Thyroid gland (tissue), 4 donors: ENCODE measurements around the gene HMCES. TPM values are rescaled to one million over a fixed set of nuclear protein-coding genes. Genes with fewer than 3 reads are reported as not detected.
"Not testable (repeated sequence)": the region's sequence is repeated elsewhere in the genome, so short reads cannot be mapped to it uniquely, and the experiment has no call there.

Experiments
- DNase-seq, 2 donors: peaks; one replicate each; pipeline ENCODE4 v3.0.0-alpha.2; 2019
- H3K27ac ChIP-seq, 3 donors: fragments of 200-600 bp; sonication (generic); 1 replicate in 2 of 3; 2 replicates in 1 of 3; pipeline ENCODE4 v1.5.1; 2016 to 2019; ENCODE audit warnings: mild to moderate bottlenecking in 1 of 3, moderate library complexity in 1 of 3
- H3K27me3 ChIP-seq: fragments of 200-600 bp; sonication (generic); one replicate; pipeline ENCODE4 v1.5.1; 2019
- H3K36me3 ChIP-seq, 2 donors: fragments of 200-600 bp; sonication (generic); one replicate each; pipeline ENCODE4 v1.5.1; 2016 to 2019
- H3K4me1 ChIP-seq, 2 donors: fragments of 200-600 bp; sonication (generic); one replicate each; pipeline ENCODE4 v1.5.1; 2017 to 2019
- H3K4me3 ChIP-seq, 3 donors: fragments of 200-600 bp; sonication (generic); replicated peaks in 1 of 3; 1 replicate in 2 of 3; 2 replicates in 1 of 3; pipeline ENCODE4 v1.5.1; 2016; ENCODE audit warnings: mild to moderate bottlenecking in 1 of 3
- H3K9me3 ChIP-seq: fragments of 200-600 bp; sonication (generic); one replicate; pipeline ENCODE4 v1.5.1; 2017
- POLR2A ChIP-seq, 2 donors: fragments of 450-650 bp; IDR thresholded peaks; one replicate each; pipeline ENCODE4 v1.6.1; 2017; ENCODE audit warnings: antibody characterized with exemption in 2 of 2, mild to moderate bottlenecking in 2 of 2, moderate library complexity in 1 of 2
- WGBS, 2 donors: methylation state at CpG; one replicate each; pipeline ENCODE4 v1.1.5; 2017; 5-methylcytosine and 5-hydroxymethylcytosine counted together
- intact Hi-C: fragments of 100-400 bp; cut with DNase I; formaldehyde crosslinking; loops from one replicate; pipeline ENCODE4 v1.15.1; 2023
- total RNA-seq, 4 donors: library from RNA; depleted of rRNA; stranded (reverse); fragments of >200 nt; gene quantifications; one replicate each; pipeline ENCODE4 v1.2.3, GENCODE V29; 2016
- TF ChIP-seq, protein P1 (sequence below), 6 experiments: fragments of 200-600 bp in 3 of 6; fragments of 450-650 bp in 3 of 6; sonication (generic) in 3 of 6; IDR thresholded peaks; one replicate each; pipeline ENCODE4 v1.5.1; 2016 to 2019; ENCODE audit warnings: antibody characterized with exemption in 6 of 6, mild to moderate bottlenecking in 2 of 6, inconsistent platforms in 1 of 6, moderate library complexity in 1 of 6

Gene HMCES
- total RNA-seq, 4 donors from 2014 or later, result 23.7 to 30.9 (median 26.0) TPM

DNA sequence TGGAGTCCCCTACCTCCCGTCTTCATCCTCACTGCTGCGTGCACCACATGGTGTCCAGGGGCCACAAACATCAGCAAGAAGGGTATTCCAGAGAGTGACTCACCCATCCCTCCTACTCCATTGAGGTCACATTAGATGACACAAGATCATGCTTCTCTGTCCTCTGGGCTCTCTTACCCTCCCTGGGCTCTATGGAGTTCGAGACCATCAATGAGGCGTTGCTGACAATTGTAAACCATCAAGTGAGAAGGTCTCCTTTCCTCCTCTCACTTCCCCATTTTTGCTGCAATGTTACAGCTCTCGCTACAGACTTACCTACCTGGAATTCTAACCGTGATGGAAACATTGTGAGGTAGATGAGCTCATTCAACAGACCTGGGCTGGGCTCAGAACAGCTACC, 51.7 kb downstream of the HMCES start:
- intact Hi-C loops, result no loop called here
- Histone ChIP-seq H3K27ac (no peak overlapping the region), H3K4me3 (no peak overlapping the region), H3K27me3 (no peaks in the 10 kb centered on the region), H3K36me3 (no peaks in the 10 kb centered on the region), H3K9me3 (no peaks in the 10 kb centered on the region), H3K4me1 (no peaks in the 10 kb centered on the region)
- no peak for TF ChIP-seq POLR2A (IDR thresholded peaks at IDR 0.05)
- TF ChIP-seq, protein P1, sequence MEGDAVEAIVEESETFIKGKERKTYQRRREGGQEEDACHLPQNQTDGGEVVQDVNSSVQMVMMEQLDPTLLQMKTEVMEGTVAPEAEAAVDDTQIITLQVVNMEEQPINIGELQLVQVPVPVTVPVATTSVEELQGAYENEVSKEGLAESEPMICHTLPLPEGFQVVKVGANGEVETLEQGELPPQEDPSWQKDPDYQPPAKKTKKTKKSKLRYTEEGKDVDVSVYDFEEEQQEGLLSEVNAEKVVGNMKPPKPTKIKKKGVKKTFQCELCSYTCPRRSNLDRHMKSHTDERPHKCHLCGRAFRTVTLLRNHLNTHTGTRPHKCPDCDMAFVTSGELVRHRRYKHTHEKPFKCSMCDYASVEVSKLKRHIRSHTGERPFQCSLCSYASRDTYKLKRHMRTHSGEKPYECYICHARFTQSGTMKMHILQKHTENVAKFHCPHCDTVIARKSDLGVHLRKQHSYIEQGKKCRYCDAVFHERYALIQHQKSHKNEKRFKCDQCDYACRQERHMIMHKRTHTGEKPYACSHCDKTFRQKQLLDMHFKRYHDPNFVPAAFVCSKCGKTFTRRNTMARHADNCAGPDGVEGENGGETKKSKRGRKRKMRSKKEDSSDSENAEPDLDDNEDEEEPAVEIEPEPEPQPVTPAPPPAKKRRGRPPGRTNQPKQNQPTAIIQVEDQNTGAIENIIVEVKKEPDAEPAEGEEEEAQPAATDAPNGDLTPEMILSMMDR (IDR thresholded peaks at IDR 0.05), result no peak
- 89 to 90% methylated on average over 6 of the region's 6 CpGs for WGBS, 2 donors
- DNase-seq, result no peak

DNA sequence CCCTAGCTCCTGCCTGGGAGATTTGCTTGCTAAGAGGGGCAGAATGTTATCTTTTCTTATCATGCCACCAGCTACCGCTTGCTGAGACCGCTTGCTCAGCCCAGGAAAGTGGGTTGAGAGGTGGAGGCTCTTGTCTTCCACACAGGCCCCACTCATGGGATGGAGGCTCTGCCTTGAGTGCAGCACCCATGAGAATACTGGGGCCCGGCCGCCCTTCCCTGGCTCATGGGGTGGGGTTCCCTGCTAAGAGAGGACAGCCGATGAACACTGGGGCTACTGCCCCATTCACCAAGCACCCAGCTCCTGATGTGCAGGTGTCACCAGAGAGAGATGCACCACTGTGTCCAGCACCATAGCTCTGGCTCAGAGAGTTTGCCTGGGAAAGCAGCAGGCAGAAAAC, 55.2 kb downstream of the HMCES start:
- 87 to 92% methylated on average over 5 of the region's 5 CpGs for WGBS, 2 donors
- no peaks in the 10 kb centered on the region for H3K27me3 ChIP-seq
- no peak overlapping the region for H3K27ac ChIP-seq
- TF ChIP-seq, protein P1 (IDR thresholded peaks at IDR 0.05), result no peak
- TF ChIP-seq POLR2A (IDR thresholded peaks at IDR 0.05), result no peak
- H3K4me3 ChIP-seq, result no peak overlapping the region
- intact Hi-C loops, result no loop called here
- DNase-seq, result no peak
- H3K4me1 ChIP-seq, result no peaks in the 10 kb centered on the region
- H3K36me3 ChIP-seq, result no peaks in the 10 kb centered on the region
- H3K9me3 ChIP-seq, result no peaks in the 10 kb centered on the region

DNA sequence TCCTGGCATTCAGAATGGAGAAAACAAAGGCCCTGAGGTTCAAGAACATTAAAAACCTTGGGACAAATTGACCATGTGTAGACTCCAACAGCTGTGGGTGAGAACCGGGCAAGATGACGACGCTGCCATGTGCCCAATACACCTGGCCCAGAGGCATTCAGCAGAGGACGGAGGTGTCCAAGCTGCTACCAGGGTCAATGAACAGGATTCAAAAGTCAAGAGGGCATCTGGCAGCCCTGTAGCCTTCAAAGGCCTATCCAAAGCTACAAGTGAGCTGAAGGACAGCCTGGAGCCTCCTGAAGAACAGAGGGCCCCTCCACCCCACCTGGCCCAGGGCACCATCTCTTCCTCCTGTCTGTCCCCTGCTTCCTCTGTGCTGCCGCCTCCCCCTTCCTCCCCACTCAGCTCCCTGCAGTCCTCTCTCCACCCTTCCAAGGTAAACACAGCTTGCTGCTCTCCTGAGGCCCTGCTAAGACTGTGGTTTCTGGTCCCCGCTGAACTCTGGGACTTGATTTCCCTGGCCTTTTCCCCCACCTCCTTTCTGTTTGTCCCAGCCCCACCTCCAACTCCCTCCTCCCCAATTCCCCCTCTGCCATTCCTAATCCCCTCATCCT, 57.5 kb downstream of the HMCES start:
- Histone ChIP-seq H3K4me1 (no peaks in the 10 kb centered on the region), H3K27ac (no peak overlapping the region), H3K4me3 (no peak overlapping the region), H3K36me3 (no peaks in the 10 kb centered on the region), H3K27me3 (no peaks in the 10 kb centered on the region), H3K9me3 (no peaks in the 10 kb centered on the region)
- intact Hi-C loops, result no loop called here
- DNase-seq, result no peak
- TF ChIP-seq POLR2A (IDR thresholded peaks at IDR 0.05), result no peak
- TF ChIP-seq, protein P1 (IDR thresholded peaks at IDR 0.05), result no peak
- WGBS, 2 donors, result 68 to 72% methylated on average over 6 of the region's 6 CpGs

DNA sequence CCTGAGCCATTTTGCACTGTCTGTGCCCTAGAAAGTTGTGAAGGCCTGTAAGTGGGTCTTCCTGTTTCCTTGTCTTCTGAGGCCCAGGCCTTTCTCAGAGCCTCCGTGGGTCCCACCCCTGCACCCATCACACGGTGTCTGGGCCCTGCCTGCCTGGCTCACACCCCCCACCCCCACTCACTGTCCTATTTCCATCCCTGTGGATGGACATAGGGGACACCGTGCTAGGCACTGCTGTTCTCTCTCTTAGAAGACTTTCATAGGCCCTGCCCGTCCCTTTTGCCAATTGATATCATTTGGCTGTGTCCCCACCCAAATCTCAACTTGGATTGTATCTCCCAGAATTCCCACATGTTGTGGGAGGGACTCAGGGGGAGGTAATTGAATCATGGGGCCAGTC, 59.0 kb downstream of the HMCES start:
- H3K9me3 ChIP-seq, DNase-seq, H3K27ac ChIP-seq, intact Hi-C loops, H3K27me3 ChIP-seq, H3K4me1 ChIP-seq, H3K36me3 ChIP-seq, H3K4me3 ChIP-seq: not testable (repeated sequence)
- 89 to 93% methylated on average over 4 of the region's 4 CpGs for WGBS, 2 donors

DNA sequence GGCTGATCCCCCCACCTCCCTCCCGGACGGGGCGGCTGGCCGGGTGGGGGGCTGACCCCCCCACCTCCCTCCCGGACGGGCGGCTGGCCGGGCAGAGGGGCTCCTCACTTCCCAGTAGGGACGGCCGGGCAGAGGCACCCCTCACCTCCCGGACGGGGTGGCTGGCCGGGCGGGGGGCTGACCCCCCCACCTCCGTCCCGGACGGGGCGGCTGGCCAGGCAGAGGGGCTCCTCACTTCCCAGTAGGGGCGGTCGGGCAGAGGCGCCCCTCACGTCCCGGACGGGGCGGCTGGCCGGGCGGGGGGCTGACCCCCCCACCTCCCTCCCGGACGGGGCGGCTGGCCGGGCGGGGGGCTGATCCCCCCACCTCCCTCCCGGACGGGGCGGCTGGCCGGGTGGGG, 60.5 kb downstream of the HMCES start:
- WGBS, 2 donors, result no CpG with 5 or more reads among the region's 36 CpGs

DNA sequence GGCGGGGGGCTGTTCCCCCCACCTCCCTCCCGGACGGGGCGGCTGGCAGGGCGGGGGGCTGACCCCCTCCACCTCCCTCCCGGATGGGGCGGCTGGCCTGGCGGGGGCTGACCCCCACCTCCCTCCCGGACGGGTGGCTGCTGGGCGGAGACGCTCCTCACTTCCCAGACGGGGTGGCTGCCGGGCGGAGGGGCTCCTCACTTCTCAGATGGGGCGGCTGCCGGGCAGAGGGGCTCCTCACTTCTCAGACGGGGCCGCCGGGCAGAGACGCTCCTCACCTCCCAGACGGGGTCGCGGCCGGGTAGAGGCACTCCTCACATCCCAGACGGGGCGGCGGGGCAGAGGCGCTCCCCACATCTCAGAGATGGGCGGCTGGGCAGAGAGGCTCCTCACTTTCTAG, 61.2 kb downstream of the HMCES start:
- H3K36me3 ChIP-seq, H3K4me3 ChIP-seq, H3K9me3 ChIP-seq, DNase-seq, intact Hi-C loops, H3K27ac ChIP-seq, H3K27me3 ChIP-seq: not testable (repeated sequence)
- peaks cover 5 to 11% of the 10 kb centered on the region in 2 donors for H3K4me1 ChIP-seq
- WGBS, 2 donors, result 97% methylated on average over 7 of the region's 30 CpGs; no CpG with 5 or more reads in 1 of the 2 donors

More for the DNA sequence above, 60.5 kb downstream of the HMCES start:
- H3K27me3 ChIP-seq, intact Hi-C loops, H3K4me1 ChIP-seq, H3K27ac ChIP-seq, H3K9me3 ChIP-seq, H3K36me3 ChIP-seq, H3K4me3 ChIP-seq, DNase-seq: not testable (repeated sequence)
